GM23248 (cell line): Measurements from ENCODE around the gene RNU1-2. TPM values are rescaled to one million over a fixed set of nuclear protein-coding genes. Genes with fewer than 3 reads are reported as not detected.
"Not testable (repeated sequence)": the region's sequence is repeated elsewhere in the genome, so short reads cannot be mapped to it uniquely, and the experiment has no call there.

Experiments
- DNase-seq: peaks from one replicate; pipeline ENCODE4 v3.0.0-alpha.2; 2015
- H2AFZ ChIP-seq: fragments of 200-600 bp; sonication (generic); 2 replicates; pipeline ENCODE4 v1.6.1; 2016; ENCODE audit warnings: antibody characterized with exemption
- H3F3A ChIP-seq: fragments of 200-600 bp; sonication (generic); 2 replicates; pipeline ENCODE4 v1.6.1; 2016; ENCODE audit warnings: mild to moderate bottlenecking, antibody characterized with exemption, mixed run types; ENCODE audit not compliant: insufficient read depth
- H3K27ac ChIP-seq: fragments of 200-600 bp; sonication (generic); 2 replicates; pipeline ENCODE4 v1.5.1; 2016; ENCODE audit warnings: mild to moderate bottlenecking
- H3K27me3 ChIP-seq: fragments of 200-600 bp; sonication (generic); replicated peaks from 2 replicates; pipeline ENCODE4 v1.6.1; 2016; ENCODE audit warnings: mild to moderate bottlenecking; ENCODE audit not compliant: insufficient read depth
- H3K36me3 ChIP-seq: fragments of 200-600 bp; sonication (generic); 2 replicates; pipeline ENCODE4 v1.6.1; 2016; ENCODE audit warnings: low read depth, mild to moderate bottlenecking
- H3K4me1 ChIP-seq: fragments of 200-600 bp; sonication (generic); 2 replicates; pipeline ENCODE4 v1.6.1; 2016; ENCODE audit warnings: mild to moderate bottlenecking; ENCODE audit not compliant: insufficient read depth
- H3K4me2 ChIP-seq: fragments of 200-600 bp; sonication (generic); one replicate; pipeline ENCODE4 v1.6.1; 2016; ENCODE audit warnings: mild to moderate bottlenecking; ENCODE audit not compliant: unreplicated experiment
- H3K4me3 ChIP-seq: fragments of 200-600 bp; sonication (generic); 2 replicates; pipeline ENCODE4 v1.5.1; 2016; ENCODE audit warnings: mild to moderate bottlenecking
- H3K79me2 ChIP-seq: fragments of 200-600 bp; sonication (generic); 2 replicates; pipeline ENCODE4 v1.6.1; 2016; ENCODE audit warnings: mild to moderate bottlenecking; ENCODE audit not compliant: insufficient read depth
- H3K9ac ChIP-seq: fragments of 200-600 bp; sonication (generic); 2 replicates; pipeline ENCODE4 v1.6.1; 2016; ENCODE audit warnings: mild to moderate bottlenecking
- H3K9me2 ChIP-seq: fragments of 200-600 bp; sonication (generic); 2 replicates; pipeline ENCODE4 v1.6.1; 2016; ENCODE audit warnings: mixed run types, mild to moderate bottlenecking, moderate library complexity; ENCODE audit not compliant: insufficient read depth
- H3K9me3 ChIP-seq: fragments of 200-600 bp; sonication (generic); one replicate; pipeline ENCODE4 v1.6.1; 2017; ENCODE audit warnings: low read depth
- H4K20me1 ChIP-seq: fragments of 200-600 bp; sonication (generic); 2 replicates; pipeline ENCODE4 v1.6.0; 2016; ENCODE audit not compliant: insufficient read depth
- EZH2 ChIP-seq: fragments of 200-600 bp; sonication (generic); IDR thresholded peaks from 2 replicates; pipeline ENCODE4 v1.6.1; 2018; ENCODE audit warnings: antibody characterized with exemption, mild to moderate bottlenecking; ENCODE audit not compliant: insufficient read depth, poor library complexity, severe bottlenecking
- EZH2phosphoT487 ChIP-seq: fragments of 200-600 bp; sonication (generic); IDR thresholded peaks from 2 replicates; pipeline ENCODE4 v1.6.1; 2018; ENCODE audit warnings: antibody characterized with exemption, moderate library complexity, mild to moderate bottlenecking, low read depth; ENCODE audit not compliant: insufficient read depth
- WGBS, 2 experiments: methylation state at CpG; one replicate each; pipeline ENCODE4 v1.1.6; 2015 to 2017; ENCODE audit warnings: low lambda C conversion rate in 2 of 2, low coverage in 1 of 2; ENCODE audit errors: missing lambda C conversion rate in 2 of 2; 5-methylcytosine and 5-hydroxymethylcytosine counted together
- in situ Hi-C: fragments of 300-500 bp; cut with MboI; formaldehyde crosslinking; loops from 2 replicates; pipeline ENCODE4 v1.15.0; 2020
- polyA plus RNA-seq: library from polyadenylated mRNA; unstranded; fragments of >200 nt; fragmentation: Nextera tagmentation; extraction: Ambion mirVana; gene quantifications from 2 replicates; pipeline ENCODE4 v1.2.1, GENCODE V29; 2016
- total RNA-seq: library from RNA; depleted of rRNA; stranded (reverse); fragments of >200 nt; shearing (Covaris generic); gene quantifications from 2 replicates; pipeline ENCODE4 v1.2.3, GENCODE V29; 2014

RNU1-2 gene
- total and polyA plus RNA-seq, 2 experiments from 2014 or later, result not detected

DNA sequence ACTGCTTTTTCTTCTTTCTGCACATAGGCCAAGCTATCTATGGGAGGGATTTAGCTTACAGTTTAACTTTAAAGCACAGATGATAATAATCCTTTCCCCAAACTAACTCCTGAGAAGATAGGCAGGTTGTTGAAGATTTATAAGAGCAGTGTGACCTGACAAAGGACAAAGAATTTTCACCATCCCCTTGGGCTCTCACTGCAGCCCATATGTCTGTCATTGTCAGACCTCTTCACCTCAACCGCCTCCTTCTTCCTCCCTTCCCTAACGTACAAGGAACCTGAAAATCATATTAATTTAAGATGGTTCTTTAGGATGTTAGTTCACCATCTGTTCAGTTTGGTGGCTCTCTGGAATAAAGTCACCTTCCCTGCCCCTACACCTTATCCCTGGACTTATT lies 5.0 kb downstream of the RNU1-2 start:
- no peaks in the 10 kb centered on the region for H3K9me2 ChIP-seq
- no peaks in the 10 kb centered on the region for H3K36me3 ChIP-seq
- H3K27ac ChIP-seq, result no peak overlapping the region
- H3F3A ChIP-seq, result peaks cover 48% of the 10 kb centered on the region
- H2AFZ ChIP-seq, result no peak overlapping the region
- no peak overlapping the region for H3K4me2 ChIP-seq
- TF ChIP-seq EZH2 (no peak), EZH2phosphoT487 (no peak)
- H3K4me1 ChIP-seq, result peaks cover 21% of the 10 kb centered on the region
- WGBS, 2 experiments, result 35 to 48% methylated on average over 2 of the region's 2 CpGs
- no peaks in the 10 kb centered on the region for H3K27me3 ChIP-seq
- no peaks in the 10 kb centered on the region for H3K9me3 ChIP-seq
- H3K79me2 ChIP-seq, result no peaks in the 10 kb centered on the region
- in situ Hi-C loops, result no loop called here
- DNase-seq, result no peak
- H3K4me3 ChIP-seq, result no peak overlapping the region
- H4K20me1 ChIP-seq, result no peaks in the 10 kb centered on the region
- no peak overlapping the region for H3K9ac ChIP-seq

DNA sequence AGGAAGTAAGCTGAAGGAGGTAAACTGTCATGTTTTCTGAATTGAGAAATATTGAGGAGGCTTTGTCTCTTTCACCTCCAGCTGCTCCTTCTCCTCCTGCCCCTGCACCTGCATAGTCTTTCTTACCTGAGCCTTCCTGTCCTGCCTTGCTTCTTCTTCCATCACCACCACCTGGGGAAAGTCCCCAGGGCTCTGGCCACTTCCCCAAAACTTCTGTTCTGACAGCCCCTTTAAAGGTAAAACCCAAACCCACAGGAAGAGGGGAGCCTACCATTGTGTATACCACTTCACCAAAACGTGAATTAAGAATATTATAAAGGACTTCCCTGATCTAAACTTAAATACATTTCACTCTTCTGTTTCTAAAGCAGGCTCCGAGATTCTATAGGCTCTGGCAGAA lies 5.6 kb downstream of the RNU1-2 start:
- in situ Hi-C loops, H3K9ac ChIP-seq, DNase-seq, H3K79me2 ChIP-seq, H4K20me1 ChIP-seq, H3K9me2 ChIP-seq, H3K27ac ChIP-seq, H3K4me3 ChIP-seq, H3K27me3 ChIP-seq, H2AFZ ChIP-seq, H3K36me3 ChIP-seq, H3K4me2 ChIP-seq, H3K9me3 ChIP-seq: not testable (repeated sequence)
- peaks cover 54% of the 10 kb centered on the region for H3F3A ChIP-seq
- H3K4me1 ChIP-seq, result peaks cover 27% of the 10 kb centered on the region
- WGBS, 2 experiments, result 44 to 61% methylated on average over 2 of the region's 2 CpGs

DNA sequence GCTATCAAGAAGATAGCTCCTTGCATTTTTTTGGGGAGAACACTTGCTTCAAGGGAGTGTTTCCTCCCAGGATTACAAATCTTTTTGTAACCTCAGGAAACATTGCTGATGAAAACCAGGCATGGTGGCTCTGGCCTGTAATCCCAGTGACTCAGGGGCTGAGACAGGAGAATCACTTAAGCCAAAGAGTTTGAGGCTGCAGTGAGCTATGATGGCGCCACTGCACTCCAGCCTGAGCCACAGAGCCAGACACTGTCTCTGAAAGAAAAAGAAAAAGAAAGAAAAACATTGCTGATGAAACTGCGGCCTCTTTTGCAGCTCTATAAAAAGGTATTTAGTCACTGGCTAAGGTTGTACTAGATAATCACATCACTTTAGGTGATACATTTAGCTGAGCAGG lies 7.3 kb downstream of the RNU1-2 start:
- Histone ChIP-seq H3K36me3 (no peaks in the 10 kb centered on the region), H3F3A (peaks cover 51% of the 10 kb centered on the region), H3K4me2 (peak overlapping the region; percentile 95), H3K4me1 (peaks cover 30% of the 10 kb centered on the region), H4K20me1 (no peaks in the 10 kb centered on the region), H3K79me2 (no peaks in the 10 kb centered on the region), H3K27me3 (no peaks in the 10 kb centered on the region), H2AFZ (peak overlapping the region; percentile 92), H3K9me2 (no peaks in the 10 kb centered on the region), H3K9ac (peak overlapping the region; percentile 87), H3K27ac (peak overlapping the region; percentile 94), H3K4me3 (peak overlapping the region; percentile 78), H3K9me3 (no peaks in the 10 kb centered on the region)
- DNase-seq, result peak; percentile 94
- TF ChIP-seq EZH2 (no peak), EZH2phosphoT487 (no peak)
- 11 to 15% methylated on average over 2 of the region's 2 CpGs for WGBS, 2 experiments
- in situ Hi-C loops, result no loop called here

DNA sequence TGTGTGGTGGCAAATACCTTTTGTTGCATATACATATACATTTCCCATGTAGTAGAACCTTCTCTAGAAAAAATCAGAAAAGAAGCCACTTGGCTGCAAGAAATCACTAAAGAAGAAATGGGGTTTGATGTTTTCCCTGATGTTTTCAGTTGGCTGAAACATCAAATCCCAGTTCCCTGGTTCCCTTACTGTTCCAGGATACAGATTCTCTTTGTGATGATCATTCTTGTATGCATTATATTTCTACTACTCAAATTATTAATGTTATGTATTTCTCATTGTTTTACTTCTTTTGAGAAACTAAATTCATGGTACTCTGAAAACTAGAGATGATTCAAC lies 7.6 kb downstream of the RNU1-2 start:
- DNase-seq, result no peak
- Histone ChIP-seq H3K9ac (peak overlapping the region; percentile 87), H3K4me3 (peak overlapping the region; percentile 78), H3K4me2 (peak overlapping the region; percentile 95), H3K4me1 (peaks cover 30% of the 10 kb centered on the region), H3K9me2 (no peaks in the 10 kb centered on the region), H3K36me3 (no peaks in the 10 kb centered on the region), H3K9me3 (no peaks in the 10 kb centered on the region), H3K27me3 (no peaks in the 10 kb centered on the region), H2AFZ (peak overlapping the region; percentile 92), H4K20me1 (no peaks in the 10 kb centered on the region), H3K79me2 (no peaks in the 10 kb centered on the region), H3F3A (peaks cover 47% of the 10 kb centered on the region), H3K27ac (peak overlapping the region; percentile 94)
- TF ChIP-seq EZH2phosphoT487 (no peak), EZH2 (no peak)
- in situ Hi-C loops, result no loop called here

DNA sequence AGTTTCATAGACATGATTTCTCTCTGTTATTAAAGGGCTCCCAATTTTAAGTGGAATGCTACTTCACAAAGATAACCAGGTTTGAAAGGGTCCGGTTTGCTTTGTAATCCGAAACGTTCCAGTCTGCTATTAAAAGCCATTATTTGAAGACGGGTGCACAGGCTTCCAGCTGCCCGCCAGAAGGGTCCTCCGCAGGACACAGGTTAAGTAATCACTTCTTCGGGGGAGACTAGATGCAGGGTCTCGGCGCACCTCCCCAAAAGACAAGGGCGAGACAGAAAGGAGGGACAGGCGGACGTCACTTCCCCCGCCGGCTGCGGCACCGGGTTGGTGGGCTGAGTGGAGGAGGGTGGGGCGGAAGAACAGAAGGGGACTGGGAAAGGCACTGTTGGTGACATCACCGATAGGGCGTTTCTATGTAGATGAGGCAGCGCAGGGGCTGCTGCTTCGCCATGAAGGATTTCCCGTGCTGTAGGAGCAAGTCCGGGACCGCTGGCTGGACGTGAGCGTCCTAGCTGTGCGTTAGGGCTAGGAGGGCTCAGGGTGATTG lies 8.9 kb downstream of the RNU1-2 start:
- Histone ChIP-seq H3K4me3 (peak overlapping the region; percentile 78), H4K20me1 (no peaks in the 10 kb centered on the region), H3K4me2 (peak overlapping the region; percentile 95), H3K27me3 (no peaks in the 10 kb centered on the region), H3K4me1 (peaks cover 30% of the 10 kb centered on the region), H3K9me2 (no peaks in the 10 kb centered on the region), H3K9me3 (no peaks in the 10 kb centered on the region), H3K36me3 (no peaks in the 10 kb centered on the region), H3K27ac (peak overlapping the region; percentile 94), H3K79me2 (no peaks in the 10 kb centered on the region), H3K9ac (peak overlapping the region; percentile 87), H2AFZ (peak overlapping the region; percentile 92), H3F3A (peaks cover 45% of the 10 kb centered on the region)
- 1% methylated on average over 27 of the region's 27 CpGs for WGBS, 2 experiments
- in situ Hi-C loops, result no loop called here
- DNase-seq, result peak; percentile 100
- TF ChIP-seq EZH2phosphoT487 (no peak), EZH2 (no peak)
